ENCODE results near the gene TBCK.
A peak's percentile ranks its signal among the peaks of the same experiment; 100 is the strongest.
"Not testable (repeated sequence)": the region's sequence is repeated elsewhere in the genome, so short reads cannot be mapped to it uniquely, and the experiment has no call there.

Gene TBCK

GRCh38 chr4:106116025-106116424, 200.0 kb downstream of the TBCK start:
- no peak for DNase-seq (ENCODE audit: low spot score)

- no peak for DNase-seq (ENCODE audit: low spot score)
These were observed 201.7 kb downstream of the TBCK start for GRCh38 chr4:106114270-106114669.

- DNase-seq (ENCODE audit: low spot score) = not testable (repeated sequence)
These were observed 204.1 kb downstream of the TBCK start for GRCh38 chr4:106111778-106112469.

GRCh38 chr4:106109929-106110328, 206.1 kb downstream of the TBCK start:
- DNase-seq (ENCODE audit: low spot score) = no peak

GRCh38 chr4:106105697-106106096, 210.3 kb downstream of the TBCK start:
- no peak for DNase-seq (ENCODE audit: low spot score)

- no peak for DNase-seq (ENCODE audit: low spot score)
These were observed 211.7 kb downstream of the TBCK start for GRCh38 chr4:106104276-106104675.

- no peak for DNase-seq (ENCODE audit: low spot score)
These were observed 219.6 kb downstream of the TBCK start for GRCh38 chr4:106096454-106096853.

- DNase-seq (ENCODE audit: low spot score) = peak; percentile 22
These were observed 220.6 kb downstream of the TBCK start for GRCh38 chr4:106095408-106095807.

GRCh38 chr4:106092361-106093040, 223.5 kb downstream of the TBCK start:
- DNase-seq (ENCODE audit: low spot score) = no peak

GRCh38 chr4:106090826-106091225, 225.2 kb downstream of the TBCK start:
- DNase-seq (ENCODE audit: low spot score) = no peak

- DNase-seq (ENCODE audit: low spot score) = no peak
These were observed 232.9 kb downstream of the TBCK start for GRCh38 chr4:106083065-106083464.

GRCh38 chr4:106080376-106080775, 235.6 kb downstream of the TBCK start:
- DNase-seq (ENCODE audit: low spot score) = no peak

GRCh38 chr4:106079616-106080015, 236.4 kb downstream of the TBCK start:
- DNase-seq (ENCODE audit: low spot score) = no peak

GRCh38 chr4:106065018-106065417, 251.0 kb downstream of the TBCK start:
- no peak for DNase-seq (ENCODE audit: low spot score)

- no peak for DNase-seq (ENCODE audit: low spot score)
These were observed 253.0 kb downstream of the TBCK start for GRCh38 chr4:106063009-106063408.

- peak; percentile 11 for DNase-seq (ENCODE audit: low spot score)
These were observed 253.5 kb downstream of the TBCK start for GRCh38 chr4:106062452-106062875.

- no peak for DNase-seq (ENCODE audit: low spot score)
These were observed 257.1 kb downstream of the TBCK start for GRCh38 chr4:106058921-106059320.

GRCh38 chr4:106056914-106057313, 259.1 kb downstream of the TBCK start:
- DNase-seq (ENCODE audit: low spot score) = no peak

- no peak for DNase-seq (ENCODE audit: low spot score)
These were observed 264.5 kb downstream of the TBCK start for GRCh38 chr4:106051514-106051913.

- no peak for DNase-seq (ENCODE audit: low spot score)
These were observed 266.5 kb downstream of the TBCK start for GRCh38 chr4:106049490-106049889.

GRCh38 chr4:106048250-106048971, 267.6 kb downstream of the TBCK start:
- DNase-seq (ENCODE audit: low spot score) = no peak

- DNase-seq (ENCODE audit: low spot score) = no peak
These were observed 269.9 kb downstream of the TBCK start for GRCh38 chr4:106046083-106046482.
